Lung (tissue), 12 donors: ENCODE data around the gene NUDT22. TPM values are rescaled to one million over a fixed set of nuclear protein-coding genes. Genes with fewer than 3 reads are reported as not detected.

Experiments
- ATAC-seq: fragments of 200-7000 bp; cut with Tn5 transposase; one replicate; pipeline ENCODE4 v1.9.1; 2020; ENCODE audit warnings: moderate number of reproducible peaks; ENCODE audit not compliant: insufficient read depth, low FRiP score
- DNase-seq, 3 donors: peaks; one replicate each; pipeline ENCODE4 v3.0.0-alpha.2; 2013 to 2017
- H3K27ac ChIP-seq, 2 donors: one replicate each; pipeline ENCODE4 v1.5.1; 2013; ENCODE audit warnings: mild to moderate bottlenecking in 2 of 2, moderate library complexity in 2 of 2, control low read depth in 1 of 2, inconsistent platforms in 1 of 2, low read depth in 1 of 2, low read length in 1 of 2
- H3K27me3 ChIP-seq, 3 donors: one replicate each; pipeline ENCODE4 v1.5.1; 2013; ENCODE audit warnings: low read length in 2 of 3; ENCODE audit not compliant: control insufficient read depth in 3 of 3, insufficient read depth in 3 of 3
- H3K36me3 ChIP-seq, 4 donors: one replicate each; pipeline ENCODE4 v1.5.1; 2013; ENCODE audit warnings: low read length in 4 of 4, mild to moderate bottlenecking in 1 of 4, moderate library complexity in 1 of 4; ENCODE audit not compliant: control insufficient read depth in 4 of 4, insufficient read depth in 4 of 4
- H3K4me1 ChIP-seq, 5 donors: one replicate each; pipeline ENCODE4 v1.5.1; 2013; ENCODE audit warnings: low read length in 5 of 5, mild to moderate bottlenecking in 2 of 5, moderate library complexity in 1 of 5; ENCODE audit not compliant: control insufficient read depth in 5 of 5, insufficient read depth in 5 of 5
- H3K4me3 ChIP-seq: one replicate; pipeline ENCODE4 v1.5.1; 2013; ENCODE audit warnings: mild to moderate bottlenecking, control low read depth, moderate library complexity
- H3K9ac ChIP-seq, 2 donors: one replicate each; pipeline ENCODE4 v1.5.1; 2013; ENCODE audit warnings: low read length in 2 of 2, control low read depth in 1 of 2; ENCODE audit not compliant: insufficient read depth in 1 of 2
- H3K9me3 ChIP-seq, 4 donors: one replicate each; pipeline ENCODE4 v1.5.1; 2013; ENCODE audit warnings: low read length in 3 of 4, mild to moderate bottlenecking in 1 of 4, moderate library complexity in 1 of 4; ENCODE audit not compliant: control insufficient read depth in 4 of 4, insufficient read depth in 3 of 4
- WGBS, 2 donors: extraction: QIAGEN DNeasy Blood & Tissue Kit; methylation state at CpG; one replicate each; pipeline ENCODE4 v1.1.7; 2013; 5-methylcytosine and 5-hydroxymethylcytosine counted together
- polyA plus RNA-seq, 2 donors: library from polyadenylated mRNA; stranded (reverse); fragments of 200-250 nt; gene quantifications; one replicate each; pipeline ENCODE4 v1.2.1, GENCODE V29; 2013
- total RNA-seq, 2 donors: library from RNA; depleted of rRNA in 1 of 2; stranded (reverse); fragments of >200 nt in 1 of 2; gene quantifications; one replicate each; pipeline ENCODE4 v1.2.1, GENCODE V29; 2014 to 2021
- TF ChIP-seq, protein P1 (sequence below): IDR thresholded peaks from 2 replicates; pipeline ENCODE4 v1.5.1; 2012; ENCODE audit warnings: mild to moderate bottlenecking; ENCODE audit errors: control extremely low read depth, extremely low read depth
- donor health status: control.
- donor health status: control.
- donor health status: Bipolar disorder and iron deficiency.
- donor health status: healthy.
- donor health status: DM: yes; HTN: yes; CAD: no.

The NUDT22 gene
- total and polyA plus RNA-seq, 4 donors = 23.7 to 90.2 (median 64.9) TPM

DNA sequence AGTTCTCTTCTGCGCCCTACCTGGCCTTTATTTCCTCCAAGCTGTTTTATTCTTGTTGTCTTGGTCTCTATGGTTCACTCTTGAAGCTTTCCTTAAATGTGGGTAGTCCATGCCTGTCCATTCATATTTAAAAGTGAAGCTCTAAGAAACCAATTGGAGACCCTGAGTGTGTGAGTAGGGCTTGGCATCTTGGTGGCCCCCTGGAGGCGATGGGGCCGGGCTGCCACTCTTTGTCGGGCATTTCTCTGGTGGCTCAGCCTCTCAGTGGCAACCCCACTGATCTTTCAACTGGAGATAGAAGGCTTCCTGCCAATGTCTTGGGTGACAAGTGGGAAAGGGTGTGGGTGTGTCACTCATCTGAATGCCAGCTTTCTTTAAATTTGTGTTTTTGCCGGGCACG, 9.2 kb upstream of the NUDT22 start:
- no peaks in the 10 kb centered on the region for H3K27me3 ChIP-seq
- H3K4me3 ChIP-seq = no peak overlapping the region
- DNase-seq (no peak), ATAC-seq (no peak)
- H3K4me1 ChIP-seq = peaks cover 0 to 3% (median 0%) of the 10 kb centered on the region in 5 donors
- TF ChIP-seq, protein P1, sequence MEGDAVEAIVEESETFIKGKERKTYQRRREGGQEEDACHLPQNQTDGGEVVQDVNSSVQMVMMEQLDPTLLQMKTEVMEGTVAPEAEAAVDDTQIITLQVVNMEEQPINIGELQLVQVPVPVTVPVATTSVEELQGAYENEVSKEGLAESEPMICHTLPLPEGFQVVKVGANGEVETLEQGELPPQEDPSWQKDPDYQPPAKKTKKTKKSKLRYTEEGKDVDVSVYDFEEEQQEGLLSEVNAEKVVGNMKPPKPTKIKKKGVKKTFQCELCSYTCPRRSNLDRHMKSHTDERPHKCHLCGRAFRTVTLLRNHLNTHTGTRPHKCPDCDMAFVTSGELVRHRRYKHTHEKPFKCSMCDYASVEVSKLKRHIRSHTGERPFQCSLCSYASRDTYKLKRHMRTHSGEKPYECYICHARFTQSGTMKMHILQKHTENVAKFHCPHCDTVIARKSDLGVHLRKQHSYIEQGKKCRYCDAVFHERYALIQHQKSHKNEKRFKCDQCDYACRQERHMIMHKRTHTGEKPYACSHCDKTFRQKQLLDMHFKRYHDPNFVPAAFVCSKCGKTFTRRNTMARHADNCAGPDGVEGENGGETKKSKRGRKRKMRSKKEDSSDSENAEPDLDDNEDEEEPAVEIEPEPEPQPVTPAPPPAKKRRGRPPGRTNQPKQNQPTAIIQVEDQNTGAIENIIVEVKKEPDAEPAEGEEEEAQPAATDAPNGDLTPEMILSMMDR = no peak
- WGBS, 2 donors = 84 to 89% methylated on average over 6 of the region's 6 CpGs
- peaks cover 0 to 36% (median 0%) of the 10 kb centered on the region in 4 donors for H3K36me3 ChIP-seq
- H3K9ac ChIP-seq = no peak overlapping the region
- H3K9me3 ChIP-seq = no peaks in the 10 kb centered on the region
- H3K27ac ChIP-seq = no peak overlapping the region

DNA sequence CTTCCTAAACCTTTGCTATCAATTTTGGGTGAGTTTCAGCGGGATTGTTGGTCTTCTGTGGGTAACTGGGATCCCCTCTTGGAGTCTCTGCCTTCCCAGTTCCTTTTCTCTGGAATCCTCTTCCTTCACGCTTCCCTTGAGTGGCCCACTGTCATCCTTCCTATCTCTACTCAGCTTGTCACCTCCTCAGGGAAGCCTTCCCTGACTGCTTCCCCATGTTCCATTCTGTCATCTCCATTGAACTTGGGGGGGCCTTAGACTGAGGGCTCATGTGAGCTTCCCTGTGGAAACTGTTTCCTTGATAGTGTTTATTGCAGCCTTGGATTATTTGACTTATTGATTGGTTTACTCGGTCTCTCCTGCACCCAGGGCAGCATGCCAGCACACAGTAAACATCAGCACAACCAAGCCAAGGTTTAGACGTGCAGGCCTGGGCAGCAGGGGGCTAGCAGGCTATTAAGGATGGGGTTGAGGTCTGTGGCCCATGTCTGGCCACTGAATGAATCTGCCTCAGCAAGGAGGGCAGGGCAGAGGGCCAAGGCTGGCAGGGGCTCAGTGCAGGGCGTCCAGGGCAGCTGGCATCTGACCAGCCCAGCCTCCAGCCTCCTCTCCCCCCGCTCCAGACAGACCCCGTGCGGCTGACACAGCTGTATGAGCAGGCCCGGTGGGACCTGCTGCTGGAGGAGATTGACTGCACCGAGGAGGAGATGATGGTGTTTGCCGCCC, 7.3 kb upstream of the NUDT22 start:
- 82 to 89% methylated on average over 11 of the region's 11 CpGs for WGBS, 2 donors
- ATAC-seq = no peak
- TF ChIP-seq, protein P1 = no peak
- Histone ChIP-seq H3K9me3 (no peaks in the 10 kb centered on the region), H3K4me1 (peaks cover 0 to 3% (median 0%) of the 10 kb centered on the region in 5 donors), H3K36me3 (peaks cover 0 to 41% (median 0%) of the 10 kb centered on the region in 4 donors), H3K27me3 (no peaks in the 10 kb centered on the region), H3K4me3 (no peak overlapping the region), H3K9ac (no peak overlapping the region), H3K27ac (no peak overlapping the region)
- no peak for DNase-seq

DNA sequence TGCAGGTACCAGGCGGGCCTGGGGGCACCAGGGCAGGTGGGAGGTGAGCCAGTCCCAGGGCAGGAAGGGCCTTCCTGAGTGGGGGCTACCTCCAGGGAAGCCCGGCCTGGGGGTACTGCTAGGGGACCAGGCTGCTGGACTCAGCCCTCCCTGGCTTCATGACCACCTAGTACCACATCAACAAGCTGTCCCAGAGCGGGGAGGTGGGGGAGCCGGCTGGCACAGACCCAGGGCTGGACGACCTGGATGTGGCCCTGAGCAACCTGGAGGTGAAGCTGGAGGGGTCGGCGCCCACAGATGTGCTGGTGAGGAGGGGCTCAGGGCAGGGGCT, 6.8 kb upstream of the NUDT22 start:
- no peak overlapping the region for H3K9ac ChIP-seq
- H3K36me3 ChIP-seq = peaks cover 0 to 43% (median 2%) of the 10 kb centered on the region in 4 donors
- WGBS, 2 donors = 85 to 91% methylated on average over 7 of the region's 7 CpGs
- H3K4me1 ChIP-seq = peaks cover 0 to 3% (median 0%) of the 10 kb centered on the region in 5 donors
- H3K9me3 ChIP-seq = no peaks in the 10 kb centered on the region
- no peak for ATAC-seq
- H3K4me3 ChIP-seq = no peak overlapping the region
- H3K27me3 ChIP-seq = no peaks in the 10 kb centered on the region
- DNase-seq = no peak
- TF ChIP-seq, protein P1 = no peak
- H3K27ac ChIP-seq = no peak overlapping the region

DNA sequence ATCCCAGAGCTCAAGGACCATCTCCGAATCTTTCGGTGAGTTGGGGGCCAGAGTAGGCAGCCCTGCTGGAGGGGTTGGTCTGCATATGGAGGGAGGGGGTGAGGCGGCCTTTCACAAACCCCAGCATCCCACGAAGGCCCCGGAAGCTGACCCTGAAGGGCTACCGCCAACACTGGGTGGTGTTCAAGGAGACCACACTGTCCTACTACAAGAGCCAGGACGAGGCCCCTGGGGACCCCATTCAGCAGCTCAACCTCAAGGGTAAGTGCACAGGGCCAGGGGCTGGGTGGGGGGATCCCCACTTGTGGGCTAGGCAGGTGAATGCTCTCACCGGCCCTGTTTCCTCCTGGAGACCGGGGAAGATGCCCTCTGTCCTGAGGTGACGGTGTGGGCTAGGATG, 6.3 kb upstream of the NUDT22 start:
- H3K9ac ChIP-seq = no peak overlapping the region
- DNase-seq = no peak
- WGBS, 2 donors = 95 to 96% methylated on average over 10 of the region's 10 CpGs
- peaks cover 0 to 45% (median 2%) of the 10 kb centered on the region in 4 donors for H3K36me3 ChIP-seq
- TF ChIP-seq, protein P1 = no peak
- H3K4me1 ChIP-seq = peaks cover 0 to 3% (median 0%) of the 10 kb centered on the region in 5 donors
- ATAC-seq = no peak
- H3K9me3 ChIP-seq = no peaks in the 10 kb centered on the region
- H3K27me3 ChIP-seq = no peaks in the 10 kb centered on the region
- H3K27ac ChIP-seq = no peak overlapping the region
- no peak overlapping the region for H3K4me3 ChIP-seq
